A673 (cell line): ENCODE results near the gene FHIT. TPM values are rescaled to one million over a fixed set of nuclear protein-coding genes. Genes with fewer than 3 reads are reported as not detected.

Experiments used
- BruUV-seq: library from RNA; stranded (reverse); fragments of 400-500 nt; replicated peaks from 2 replicates; lab custom pipeline; 2021; lab: Mats Ljungman, UMichigan
- CTCF ChIA-PET: fragments of 300-600 bp; sonication (Branson Sonifier 250); formaldehyde crosslinking; loops from one replicate; lab custom pipeline; 2022; ENCODE audit warnings: antibody characterized with exemption; lab: Charles Lee
- POLR2A ChIA-PET: fragments of 300-600 bp; sonication (Branson Sonifier 250); formaldehyde crosslinking; loops from one replicate; lab custom pipeline; 2022; ENCODE audit warnings: antibody characterized with exemption; ENCODE audit not compliant: low non-redundant PET; lab: Charles Lee
- DNase-seq: peaks from one replicate; pipeline ENCODE4 v3.0.0-alpha.2; 2015; ENCODE audit warnings: low spot score
- H3K27ac ChIP-seq: fragments of 200-600 bp; sonication (generic); 2 replicates; pipeline ENCODE4 v1.5.1; 2016; ENCODE audit warnings: mixed run types, low read depth, mild to moderate bottlenecking, mixed read lengths, antibody characterized with exemption, low read length; ENCODE audit not compliant: poor library complexity, severe bottlenecking
- H3K27me3 ChIP-seq: fragments of 200-600 bp; sonication (generic); replicated peaks from 2 replicates; pipeline ENCODE4 v1.6.1; 2017; ENCODE audit warnings: mixed run types, low read depth, mild to moderate bottlenecking, mixed read lengths, antibody characterized with exemption, low read length; ENCODE audit not compliant: insufficient read depth, poor library complexity
- H3K36me3 ChIP-seq: fragments of 200-600 bp; sonication (generic); 2 replicates; pipeline ENCODE4 v1.6.1; 2016; ENCODE audit warnings: mixed run types, mild to moderate bottlenecking, mixed read lengths, antibody characterized with exemption, low read length; ENCODE audit not compliant: insufficient read depth, poor library complexity, severe bottlenecking
- H3K4me1 ChIP-seq: fragments of 200-600 bp; sonication (generic); 2 replicates; pipeline ENCODE4 v1.6.1; 2017; ENCODE audit warnings: mixed run types, mild to moderate bottlenecking, mixed read lengths, antibody characterized with exemption, low read length; ENCODE audit not compliant: insufficient read depth, poor library complexity, severe bottlenecking
- H3K4me3 ChIP-seq: fragments of 200-600 bp; sonication (generic); 2 replicates; pipeline ENCODE4 v1.5.1; 2016; ENCODE audit warnings: low read depth, mixed run types, mild to moderate bottlenecking, mixed read lengths, low read length; ENCODE audit not compliant: poor library complexity, severe bottlenecking
- H3K9me3 ChIP-seq: fragments of 200-600 bp; sonication (generic); 2 replicates; pipeline ENCODE4 v1.6.1; 2016; ENCODE audit warnings: mixed run types, low read depth, mild to moderate bottlenecking, mixed read lengths, antibody characterized with exemption, low read length; ENCODE audit not compliant: poor library complexity, severe bottlenecking
- CTCF ChIP-seq: fragments of 300-800, 200-600 bp; sonication (generic); conservative IDR thresholded peaks from 2 replicates; pipeline ENCODE4 v1.5.1; 2017; ENCODE audit warnings: low read depth, mild to moderate bottlenecking, antibody characterized with exemption, low read length, moderate library complexity, mixed read lengths
- EZH2 ChIP-seq: fragments of 200-600 bp; sonication (generic); IDR thresholded peaks from 2 replicates; pipeline ENCODE4 v1.6.1; 2017; ENCODE audit warnings: borderline replicate concordance, low read depth, mild to moderate bottlenecking, mixed read lengths, antibody characterized with exemption, low read length; ENCODE audit not compliant: poor library complexity, severe bottlenecking
- intact Hi-C: fragments of 100-400 bp; cut with micrococcal nuclease; formaldehyde crosslinking; loops from one replicate; pipeline ENCODE4 v1.10.0; 2022; ENCODE audit not compliant: unreplicated experiment
- total RNA-seq: library from RNA; stranded (reverse); gene quantifications from 2 replicates; pipeline ENCODE4 v1.2.3, GENCODE V29; 2021

FHIT gene
- total RNA-seq, 1 experiment from 2014 or later = not detected

- H3K4me3 ChIP-seq = no peak overlapping the region
- intact Hi-C loops = no loop called here
- H3K36me3 ChIP-seq = no peaks in the 10 kb centered on the region
- no peaks in the 10 kb centered on the region for H3K9me3 ChIP-seq
- ChIA-PET POLR2A (no interaction called here), CTCF (no interaction called here)
- no peak for DNase-seq
- H3K4me1 ChIP-seq = no peaks in the 10 kb centered on the region
- TF ChIP-seq EZH2 = no peak
- no peak for TF ChIP-seq CTCF
- no peak overlapping the region for H3K27ac ChIP-seq
- H3K27me3 ChIP-seq = no peaks in the 10 kb centered on the region
- no TSS peak for BruUV-seq
Measured at GRCh38 chr3:60497902-60498301, 753.4 kb downstream of the FHIT start.

GRCh38 chr3:60490992-60491391 is 760.3 kb downstream of the FHIT start:
- Histone ChIP-seq H3K27me3 (no peaks in the 10 kb centered on the region), H3K4me3 (no peak overlapping the region), H3K4me1 (no peaks in the 10 kb centered on the region), H3K36me3 (no peaks in the 10 kb centered on the region), H3K27ac (no peak overlapping the region), H3K9me3 (no peaks in the 10 kb centered on the region)
- no peak for DNase-seq
- ChIA-PET POLR2A (no interaction called here), CTCF (no interaction called here)
- intact Hi-C loops = no loop called here
- TF ChIP-seq EZH2 = no peak
- TF ChIP-seq CTCF = no peak
- BruUV-seq = no TSS peak

GRCh38 chr3:60475096-60475495 is 776.2 kb downstream of the FHIT start:
- H3K4me3 ChIP-seq = no peak overlapping the region
- TF ChIP-seq EZH2 (no peak), CTCF (no peak)
- no peaks in the 10 kb centered on the region for H3K9me3 ChIP-seq
- H3K36me3 ChIP-seq = no peaks in the 10 kb centered on the region
- no peaks in the 10 kb centered on the region for H3K4me1 ChIP-seq
- ChIA-PET CTCF (no interaction called here), POLR2A (no interaction called here)
- intact Hi-C loops = no loop called here
- no peaks in the 10 kb centered on the region for H3K27me3 ChIP-seq
- no peak overlapping the region for H3K27ac ChIP-seq
- BruUV-seq = no TSS peak
- no peak for DNase-seq
